ENCODE data around the gene PEPD. TPM values are rescaled to one million over a fixed set of nuclear protein-coding genes. Genes with fewer than 3 reads are reported as not detected.

Gene PEPD
- total RNA-seq, 1 donor from 2014 or later: 24.0 TPM

GRCh38 chr19:33399745-33400681 lies 121.6 kb downstream of the PEPD start:
- no peaks in the 10 kb centered on the region for H3K27me3 ChIP-seq (ENCODE audit: control insufficient read depth in 3 of 3, insufficient read depth in 3 of 3, low read length in 3 of 3)
- H3K9me3 ChIP-seq (ENCODE audit: control insufficient read depth in 3 of 3, low read length in 3 of 3): no peaks in the 10 kb centered on the region
- peaks cover 0 to 8% (median 2%) of the 10 kb centered on the region in 3 donors for H3K36me3 ChIP-seq (ENCODE audit: control insufficient read depth in 3 of 3, insufficient read depth in 3 of 3, low read length in 3 of 3)
- H3K4me1 ChIP-seq (ENCODE audit: control insufficient read depth in 3 of 3, insufficient read depth in 3 of 3, low read length in 3 of 3): peaks cover 22 to 28% (median 28%) of the 10 kb centered on the region in 3 donors
- H3K9ac ChIP-seq (ENCODE audit: low read depth in 1 of 3, low read length in 3 of 3): no peak overlapping the region
- H3K4me3 ChIP-seq (ENCODE audit: low read length in 3 of 3): no peak overlapping the region
- no peak overlapping the region for H3K27ac ChIP-seq (ENCODE audit: low read depth, low read length)

GRCh38 chr19:33399081-33399744 lies 122.4 kb downstream of the PEPD start:
- H3K36me3 ChIP-seq (ENCODE audit: control insufficient read depth in 3 of 3, insufficient read depth in 3 of 3, low read length in 3 of 3): peaks cover 0 to 6% (median 2%) of the 10 kb centered on the region in 3 donors
- peaks cover 29 to 36% (median 33%) of the 10 kb centered on the region in 3 donors for H3K4me1 ChIP-seq (ENCODE audit: control insufficient read depth in 3 of 3, insufficient read depth in 3 of 3, low read length in 3 of 3)
- no peak overlapping the region for H3K27ac ChIP-seq (ENCODE audit: low read depth, low read length)
- H3K4me3 ChIP-seq (ENCODE audit: low read length in 3 of 3): no peak overlapping the region
- H3K27me3 ChIP-seq (ENCODE audit: control insufficient read depth in 3 of 3, insufficient read depth in 3 of 3, low read length in 3 of 3): no peaks in the 10 kb centered on the region
- no peak overlapping the region for H3K9ac ChIP-seq (ENCODE audit: low read depth in 1 of 3, low read length in 3 of 3)
- no peaks in the 10 kb centered on the region for H3K9me3 ChIP-seq (ENCODE audit: control insufficient read depth in 3 of 3, low read length in 3 of 3)

DNA sequence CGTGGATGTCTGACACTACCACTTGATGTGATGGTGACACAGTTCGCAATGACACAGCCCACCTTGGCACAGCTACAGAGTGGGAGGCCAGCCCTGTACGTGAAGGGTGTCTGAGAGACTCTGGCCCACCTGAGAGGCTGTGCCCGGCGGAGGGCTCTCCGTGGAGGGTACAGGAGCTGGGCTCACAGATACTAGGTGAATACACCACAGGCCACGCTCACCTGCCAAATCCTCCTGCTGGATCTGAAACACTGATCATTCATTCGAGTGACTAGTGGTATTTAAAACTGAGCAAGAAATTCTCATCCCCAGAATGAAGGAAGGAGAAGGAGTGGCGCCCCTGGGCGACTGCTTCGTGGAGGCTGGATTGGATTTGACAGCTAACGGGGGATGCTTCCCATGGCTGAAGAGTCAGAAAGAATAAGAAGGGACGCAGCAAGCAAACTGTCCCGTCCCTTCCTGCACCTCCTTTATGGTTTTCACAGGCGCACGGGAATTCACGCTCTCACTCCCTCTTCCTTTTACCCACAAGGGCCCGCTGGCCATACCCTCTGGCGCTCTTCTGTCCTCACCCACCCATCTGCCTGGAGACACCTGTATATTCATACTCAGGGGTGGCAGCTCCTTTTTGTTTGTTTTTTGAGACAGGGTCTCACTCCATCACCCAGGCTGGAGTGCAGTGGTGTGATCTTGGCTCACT lies 123.1 kb downstream of the PEPD start:
- no peak overlapping the region for H3K27ac ChIP-seq (ENCODE audit: low read depth, low read length)
- H3K4me3 ChIP-seq (ENCODE audit: low read length in 3 of 3): no peak overlapping the region
- H3K4me1 ChIP-seq (ENCODE audit: control insufficient read depth in 3 of 3, insufficient read depth in 3 of 3, low read length in 3 of 3): peaks cover 32 to 43% (median 40%) of the 10 kb centered on the region in 3 donors
- peaks cover 0 to 6% (median 2%) of the 10 kb centered on the region in 3 donors for H3K36me3 ChIP-seq (ENCODE audit: control insufficient read depth in 3 of 3, insufficient read depth in 3 of 3, low read length in 3 of 3)
- no peaks in the 10 kb centered on the region for H3K27me3 ChIP-seq (ENCODE audit: control insufficient read depth in 3 of 3, insufficient read depth in 3 of 3, low read length in 3 of 3)
- no peaks in the 10 kb centered on the region for H3K9me3 ChIP-seq (ENCODE audit: control insufficient read depth in 3 of 3, low read length in 3 of 3)
- no peak overlapping the region for H3K9ac ChIP-seq (ENCODE audit: low read depth in 1 of 3, low read length in 3 of 3)

DNA sequence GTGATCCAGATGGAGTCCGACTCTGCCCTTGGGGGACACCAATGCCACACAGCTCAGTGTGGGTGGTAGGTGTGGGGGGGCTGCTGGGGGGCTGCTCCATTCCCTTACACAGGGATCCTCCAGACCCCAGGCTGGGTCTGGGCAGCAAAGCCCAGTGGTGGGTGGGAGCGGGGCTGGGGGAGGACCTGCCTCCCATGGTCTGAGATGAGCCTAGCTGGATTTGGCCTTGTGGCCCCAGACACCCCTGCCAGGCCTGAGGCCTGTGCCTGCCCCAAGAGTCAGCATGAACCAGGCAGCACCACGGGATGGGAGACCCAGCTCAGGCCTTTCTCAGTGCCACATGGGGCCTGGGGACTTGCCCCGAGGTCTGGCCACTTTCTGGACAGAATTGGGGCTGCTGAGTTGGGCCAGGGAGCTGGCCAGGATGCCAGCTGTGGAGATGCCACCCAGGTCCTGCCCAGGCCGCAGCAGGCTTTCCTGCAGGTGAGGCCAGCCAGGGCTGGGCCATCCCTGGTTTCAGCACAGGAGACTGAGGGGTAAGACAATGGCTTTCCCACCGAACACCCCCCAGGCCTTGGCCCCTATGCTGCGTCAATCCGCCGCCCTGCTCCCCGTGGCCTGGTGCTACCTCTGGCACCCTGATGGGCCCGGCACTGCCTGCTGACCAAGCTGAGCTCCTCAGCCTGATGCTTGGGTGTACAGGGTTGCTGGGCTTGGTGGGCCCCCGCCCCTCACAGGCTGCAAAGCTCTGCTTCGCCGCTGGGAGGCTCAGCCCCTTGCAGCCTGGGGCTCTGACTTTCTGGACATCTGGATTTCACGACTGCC lies 123.8 kb downstream of the PEPD start:
- peak overlapping the region in 1 of 3 donors; percentile 16 for H3K9ac ChIP-seq (ENCODE audit: low read depth in 1 of 3, low read length in 3 of 3)
- H3K4me1 ChIP-seq (ENCODE audit: control insufficient read depth in 3 of 3, insufficient read depth in 3 of 3, low read length in 3 of 3): peaks cover 34 to 46% (median 44%) of the 10 kb centered on the region in 3 donors
- peaks cover 0 to 6% (median 0%) of the 10 kb centered on the region in 3 donors for H3K36me3 ChIP-seq (ENCODE audit: control insufficient read depth in 3 of 3, insufficient read depth in 3 of 3, low read length in 3 of 3)
- peak overlapping the region in 1 of 3 donors; percentile 2 for H3K4me3 ChIP-seq (ENCODE audit: low read length in 3 of 3)
- H3K9me3 ChIP-seq (ENCODE audit: control insufficient read depth in 3 of 3, low read length in 3 of 3): no peaks in the 10 kb centered on the region
- H3K27me3 ChIP-seq (ENCODE audit: control insufficient read depth in 3 of 3, insufficient read depth in 3 of 3, low read length in 3 of 3): no peaks in the 10 kb centered on the region
- H3K27ac ChIP-seq (ENCODE audit: low read depth, low read length): no peak overlapping the region

DNA sequence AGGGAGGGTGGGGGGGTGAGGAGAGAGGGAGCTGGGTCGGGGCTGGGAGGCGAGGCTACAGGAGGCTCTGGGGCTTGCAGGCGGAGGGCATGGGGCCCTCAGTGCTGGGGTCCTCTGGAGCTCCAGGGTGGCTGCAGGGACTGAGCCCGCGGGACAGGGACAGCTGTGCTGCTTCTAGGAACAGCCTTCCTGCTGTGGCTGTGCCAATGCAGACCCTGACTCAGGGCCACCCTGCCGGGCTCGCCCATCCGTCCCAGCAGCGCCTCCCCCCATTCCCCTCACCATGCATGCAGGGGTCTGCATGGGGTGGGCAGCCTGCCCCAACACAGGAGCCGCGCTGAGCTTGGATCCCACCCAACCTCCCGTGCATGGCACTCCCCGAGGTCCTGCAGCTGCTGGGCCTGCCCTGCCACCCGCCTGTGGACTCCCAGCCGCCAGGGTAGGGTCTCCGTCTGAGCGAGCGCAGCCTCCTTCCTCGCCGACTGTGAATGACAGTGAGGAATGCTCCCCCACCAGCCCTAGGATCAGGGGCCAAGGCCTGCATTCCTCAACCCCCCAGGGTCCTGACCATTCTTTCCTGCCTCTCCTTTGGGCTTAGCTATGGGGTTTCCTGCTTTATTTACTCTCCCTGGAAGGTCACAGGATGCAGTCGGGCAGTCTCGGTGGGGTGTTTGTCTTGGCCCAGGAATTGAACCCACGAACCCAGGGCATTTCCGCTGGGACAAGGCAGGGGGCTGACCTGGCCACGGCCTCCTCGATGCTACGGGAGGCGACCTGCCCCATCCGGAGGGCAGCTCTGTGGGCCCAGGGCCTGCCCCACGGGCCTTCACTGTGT lies 124.7 kb downstream of the PEPD start:
- H3K9me3 ChIP-seq (ENCODE audit: control insufficient read depth in 3 of 3, low read length in 3 of 3): no peaks in the 10 kb centered on the region
- peaks cover 0 to 6% (median 0%) of the 10 kb centered on the region in 3 donors for H3K36me3 ChIP-seq (ENCODE audit: control insufficient read depth in 3 of 3, insufficient read depth in 3 of 3, low read length in 3 of 3)
- H3K27ac ChIP-seq (ENCODE audit: low read depth, low read length): no peak overlapping the region
- H3K9ac ChIP-seq (ENCODE audit: low read depth in 1 of 3, low read length in 3 of 3): no peak overlapping the region
- peaks cover 43 to 54% (median 53%) of the 10 kb centered on the region in 3 donors for H3K4me1 ChIP-seq (ENCODE audit: control insufficient read depth in 3 of 3, insufficient read depth in 3 of 3, low read length in 3 of 3)
- H3K4me3 ChIP-seq (ENCODE audit: low read length in 3 of 3): peak overlapping the region in 1 of 3 donors; percentile 2
- no peaks in the 10 kb centered on the region for H3K27me3 ChIP-seq (ENCODE audit: control insufficient read depth in 3 of 3, insufficient read depth in 3 of 3, low read length in 3 of 3)

DNA sequence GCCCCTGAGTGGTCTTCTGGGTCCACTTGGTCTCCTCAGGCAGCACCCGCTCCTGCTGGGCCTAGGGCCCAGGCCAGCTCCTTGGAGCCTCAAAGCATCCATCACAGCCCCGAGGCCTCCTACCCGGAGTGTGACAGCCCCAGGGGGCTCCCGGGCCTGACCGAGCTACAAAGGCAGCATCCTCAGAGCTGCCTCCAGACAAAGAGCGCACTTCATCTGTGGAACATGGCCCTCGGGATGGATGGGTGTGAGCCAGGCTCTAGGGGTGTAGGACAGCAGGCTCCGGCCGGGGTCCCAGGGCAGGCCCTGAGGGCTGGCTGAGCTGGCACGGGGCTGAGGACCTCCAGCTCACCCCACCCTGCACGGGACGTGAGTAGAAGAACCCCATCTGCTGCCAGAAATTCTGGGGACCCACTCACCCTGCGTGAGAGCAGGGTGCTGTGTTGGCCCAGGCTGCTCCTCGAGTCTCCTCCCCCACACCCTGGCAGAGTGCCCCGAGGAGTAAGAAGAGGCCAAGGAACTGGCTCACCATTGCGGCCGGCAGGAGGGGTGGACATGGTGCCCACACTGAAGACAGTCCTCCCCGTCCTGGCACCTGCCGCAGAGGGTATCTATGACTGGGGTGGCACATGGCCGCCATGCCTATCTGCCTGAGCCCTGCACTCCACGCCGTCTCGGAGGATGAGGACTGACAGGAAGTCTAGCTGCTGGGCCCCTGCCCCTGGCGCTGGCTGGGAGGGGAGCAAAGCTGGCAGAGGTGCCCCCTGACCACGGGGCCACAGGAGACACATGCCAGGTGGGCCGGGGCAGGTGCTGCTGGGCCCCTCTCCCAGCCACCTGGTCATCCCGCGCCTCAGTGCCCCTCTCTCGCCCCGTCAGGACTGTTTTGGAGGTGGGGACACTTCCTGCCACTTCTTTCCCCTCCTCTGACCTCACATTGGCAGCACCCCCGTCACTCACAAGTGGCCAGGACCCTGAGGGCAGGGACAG lies 125.7 kb downstream of the PEPD start:
- H3K9ac ChIP-seq (ENCODE audit: low read depth in 1 of 3, low read length in 3 of 3): no peak overlapping the region
- H3K27me3 ChIP-seq (ENCODE audit: control insufficient read depth in 3 of 3, insufficient read depth in 3 of 3, low read length in 3 of 3): no peaks in the 10 kb centered on the region
- peaks cover 51 to 65% (median 63%) of the 10 kb centered on the region in 3 donors for H3K4me1 ChIP-seq (ENCODE audit: control insufficient read depth in 3 of 3, insufficient read depth in 3 of 3, low read length in 3 of 3)
- no peak overlapping the region for H3K27ac ChIP-seq (ENCODE audit: low read depth, low read length)
- peaks cover 0 to 6% (median 0%) of the 10 kb centered on the region in 3 donors for H3K36me3 ChIP-seq (ENCODE audit: control insufficient read depth in 3 of 3, insufficient read depth in 3 of 3, low read length in 3 of 3)
- no peak overlapping the region for H3K4me3 ChIP-seq (ENCODE audit: low read length in 3 of 3)
- no peaks in the 10 kb centered on the region for H3K9me3 ChIP-seq (ENCODE audit: control insufficient read depth in 3 of 3, low read length in 3 of 3)

- no peak overlapping the region for H3K9ac ChIP-seq (ENCODE audit: low read depth in 1 of 3, low read length in 3 of 3)
- H3K4me1 ChIP-seq (ENCODE audit: control insufficient read depth in 3 of 3, insufficient read depth in 3 of 3, low read length in 3 of 3): peaks cover 59 to 73% (median 72%) of the 10 kb centered on the region in 3 donors
- no peaks in the 10 kb centered on the region for H3K9me3 ChIP-seq (ENCODE audit: control insufficient read depth in 3 of 3, low read length in 3 of 3)
- H3K27ac ChIP-seq (ENCODE audit: low read depth, low read length): peak overlapping the region; percentile 12
- H3K4me3 ChIP-seq (ENCODE audit: low read length in 3 of 3): no peak overlapping the region
- no peaks in the 10 kb centered on the region for H3K27me3 ChIP-seq (ENCODE audit: control insufficient read depth in 3 of 3, insufficient read depth in 3 of 3, low read length in 3 of 3)
- H3K36me3 ChIP-seq (ENCODE audit: control insufficient read depth in 3 of 3, insufficient read depth in 3 of 3, low read length in 3 of 3): peaks cover 0 to 3% (median 0%) of the 10 kb centered on the region in 3 donors
Measured at GRCh38 chr19:33394723-33395560, 126.6 kb downstream of the PEPD start.
